ENCODE measurements around the gene CEP112. TPM values are rescaled to one million over a fixed set of nuclear protein-coding genes. Genes with fewer than 3 reads are reported as not detected.

CEP112 gene
- total RNA-seq, 2 experiments from 2014 or later, result 1.2 to 1.5 TPM

- Mint-ChIP-seq H3K36me3 (ENCODE audit: low read depth) (no peaks in the 10 kb centered on the region), H3K4me1 (ENCODE audit: low read depth) (no peaks in the 10 kb centered on the region), H3K27ac (no peak overlapping the region), H3K4me3 (no peak overlapping the region), H3K27me3 (peaks cover 7% of the 10 kb centered on the region), H3K9me3 (no peaks in the 10 kb centered on the region)
- intact Hi-C loops (cut with micrococcal nuclease), result no loop called here
- POLR2A ChIA-PET, result no interaction called here
- ATAC-seq (no peak), DNase-seq (no peak)
- TF ChIP-seq, protein P1, sequence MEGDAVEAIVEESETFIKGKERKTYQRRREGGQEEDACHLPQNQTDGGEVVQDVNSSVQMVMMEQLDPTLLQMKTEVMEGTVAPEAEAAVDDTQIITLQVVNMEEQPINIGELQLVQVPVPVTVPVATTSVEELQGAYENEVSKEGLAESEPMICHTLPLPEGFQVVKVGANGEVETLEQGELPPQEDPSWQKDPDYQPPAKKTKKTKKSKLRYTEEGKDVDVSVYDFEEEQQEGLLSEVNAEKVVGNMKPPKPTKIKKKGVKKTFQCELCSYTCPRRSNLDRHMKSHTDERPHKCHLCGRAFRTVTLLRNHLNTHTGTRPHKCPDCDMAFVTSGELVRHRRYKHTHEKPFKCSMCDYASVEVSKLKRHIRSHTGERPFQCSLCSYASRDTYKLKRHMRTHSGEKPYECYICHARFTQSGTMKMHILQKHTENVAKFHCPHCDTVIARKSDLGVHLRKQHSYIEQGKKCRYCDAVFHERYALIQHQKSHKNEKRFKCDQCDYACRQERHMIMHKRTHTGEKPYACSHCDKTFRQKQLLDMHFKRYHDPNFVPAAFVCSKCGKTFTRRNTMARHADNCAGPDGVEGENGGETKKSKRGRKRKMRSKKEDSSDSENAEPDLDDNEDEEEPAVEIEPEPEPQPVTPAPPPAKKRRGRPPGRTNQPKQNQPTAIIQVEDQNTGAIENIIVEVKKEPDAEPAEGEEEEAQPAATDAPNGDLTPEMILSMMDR (IDR thresholded peaks at IDR 0.05), result no peak
- CTCF ChIA-PET, result no interaction called here
These were observed 371.6 kb downstream of the CEP112 start for GRCh38 chr17:65820306-65820705.

DNA sequence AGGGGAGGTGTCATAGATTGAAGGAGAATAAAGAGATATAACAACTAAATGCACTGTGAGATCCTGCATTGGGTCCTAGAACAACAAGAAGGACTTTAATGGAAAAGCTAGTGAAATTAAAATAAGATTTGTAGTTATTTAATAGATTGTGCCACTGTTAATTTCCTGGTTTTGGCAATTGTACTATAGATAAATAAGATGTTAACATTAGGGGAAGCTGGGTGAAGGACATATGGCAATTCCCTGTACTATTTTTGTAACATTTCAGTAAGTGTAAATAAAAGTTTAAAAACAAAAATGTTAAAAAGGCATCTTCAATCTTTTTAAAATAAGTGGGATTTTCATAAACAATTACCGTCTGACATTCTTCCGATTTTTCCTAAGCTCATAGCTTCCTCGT, 372.1 kb downstream of the CEP112 start:
- peaks cover 8% of the 10 kb centered on the region for H3K27me3 Mint-ChIP-seq
- no peak overlapping the region for H3K27ac Mint-ChIP-seq
- H3K4me3 Mint-ChIP-seq, result no peak overlapping the region
- TF ChIP-seq, protein P1 (IDR thresholded peaks at IDR 0.05), result no peak
- no peaks in the 10 kb centered on the region for H3K4me1 Mint-ChIP-seq (ENCODE audit: low read depth)
- intact Hi-C loops (cut with micrococcal nuclease), result no loop called here
- POLR2A ChIA-PET, result no interaction called here
- no peaks in the 10 kb centered on the region for H3K36me3 Mint-ChIP-seq (ENCODE audit: low read depth)
- DNase-seq (no peak), ATAC-seq (no peak)
- CTCF ChIA-PET, result interaction anchor here (0.9 kb wide), 1 partner anchor 22 kb away, joined by 3 read pairs; no protein-coding TSS in a partner anchor
- H3K9me3 Mint-ChIP-seq, result no peaks in the 10 kb centered on the region

- H3K36me3 Mint-ChIP-seq (ENCODE audit: low read depth), result no peaks in the 10 kb centered on the region
- TF ChIP-seq, protein P1 (IDR thresholded peaks at IDR 0.05), result no peak
- H3K27me3 Mint-ChIP-seq, result peaks cover 10% of the 10 kb centered on the region
- no peaks in the 10 kb centered on the region for H3K9me3 Mint-ChIP-seq
- intact Hi-C loops (cut with micrococcal nuclease), result no loop called here
- ChIA-PET POLR2A (no interaction called here), CTCF (no interaction called here)
- H3K4me3 Mint-ChIP-seq, result no peak overlapping the region
- DNase-seq, result no peak
- no peak overlapping the region for H3K27ac Mint-ChIP-seq
- no peaks in the 10 kb centered on the region for H3K4me1 Mint-ChIP-seq (ENCODE audit: low read depth)
- ATAC-seq, result no peak
These were observed 374.0 kb downstream of the CEP112 start for GRCh38 chr17:65817951-65818350.

DNA sequence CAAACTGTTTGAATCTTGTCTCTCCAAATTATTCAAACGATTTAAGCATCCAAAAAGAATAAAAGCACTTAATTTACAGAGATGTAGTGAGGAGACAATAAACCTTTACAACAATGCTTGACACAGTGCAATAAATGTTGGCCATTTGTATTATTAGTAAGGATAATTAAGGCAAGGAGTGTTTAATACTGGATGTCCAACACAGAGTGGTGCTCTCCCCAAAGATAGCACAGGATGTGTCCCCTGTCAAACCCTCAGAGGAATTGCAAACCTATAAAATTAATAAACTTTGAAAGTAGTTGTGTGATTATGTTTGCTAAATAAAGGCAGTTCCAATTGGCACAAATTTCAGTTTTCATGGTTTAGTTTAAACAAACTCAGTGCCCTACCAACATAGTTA, 377.5 kb downstream of the CEP112 start:
- TF ChIP-seq, protein P1 (IDR thresholded peaks at IDR 0.05), result no peak
- no peak for ATAC-seq
- DNase-seq, result no peak
- Mint-ChIP-seq H3K27me3 (peaks cover 8% of the 10 kb centered on the region), H3K36me3 (ENCODE audit: low read depth) (peaks cover under 1% of the 10 kb centered on the region), H3K4me3 (no peak overlapping the region), H3K4me1 (ENCODE audit: low read depth) (peaks cover 4% of the 10 kb centered on the region), H3K27ac (no peak overlapping the region), H3K9me3 (peaks cover 2% of the 10 kb centered on the region)
- POLR2A ChIA-PET, result no interaction called here
- CTCF ChIA-PET, result no interaction called here
- intact Hi-C loops (cut with micrococcal nuclease), result no loop called here

GRCh38 chr17:65813306-65813705, 378.6 kb downstream of the CEP112 start:
- TF ChIP-seq, protein P1 (IDR thresholded peaks at IDR 0.05), result no peak
- ATAC-seq (no peak), DNase-seq (no peak)
- CTCF ChIA-PET, result interaction anchor here (1.0 kb wide), 1 partner anchor 11 kb away, joined by 5 read pairs; no protein-coding TSS in a partner anchor
- Mint-ChIP-seq H3K9me3 (peaks cover 13% of the 10 kb centered on the region), H3K27ac (no peak overlapping the region), H3K36me3 (ENCODE audit: low read depth) (peaks cover 6% of the 10 kb centered on the region), H3K27me3 (peaks cover 7% of the 10 kb centered on the region), H3K4me3 (no peak overlapping the region), H3K4me1 (ENCODE audit: low read depth) (peaks cover 9% of the 10 kb centered on the region)
- intact Hi-C loops (cut with micrococcal nuclease), result no loop called here
- POLR2A ChIA-PET, result no interaction called here

Data from activated CD8-positive, alpha-beta T cell treated with anti-CD3 and anti-CD28 coated beads for 36 hours (primary cell).